Measurements from ENCODE around the gene ELF5. TPM values are rescaled to one million over a fixed set of nuclear protein-coding genes. Genes with fewer than 3 reads are reported as not detected.

Gene ELF5
- total and polyA plus RNA-seq, 2 donors (not counting 3 experiments of a cell fraction or from before 2014, with no cell fraction given): not detected

- Histone ChIP-seq H3K27me3 (ENCODE audit: control insufficient read depth in 2 of 2, insufficient read depth in 2 of 2, low read length in 2 of 2) (peaks cover 5 to 6% of the 10 kb centered on the region in 2 experiments), H3K4me1 (ENCODE audit: control insufficient read depth, extremely low read depth, insufficient read depth, low read length) (no peaks in the 10 kb centered on the region), H3K4me2 (ENCODE audit: insufficient read depth, low read length) (no peak overlapping the region), H3K79me2 (ENCODE audit: control insufficient read depth, insufficient read depth, low read length) (no peaks in the 10 kb centered on the region), H3K4me3 (replicated peaks in 1 of 3; ENCODE audit: insufficient read depth in 1 of 3, low read depth in 1 of 3, low read length in 3 of 3) (no peak overlapping the region), H4K20me1 (replicated peaks; ENCODE audit: control insufficient read depth, extremely low read depth, insufficient read depth, low read length) (no peaks in the 10 kb centered on the region), H3K36me3 (ENCODE audit: control insufficient read depth in 2 of 2, extremely low read depth in 1 of 2, insufficient read depth in 2 of 2, low read length in 2 of 2) (no peaks in the 10 kb centered on the region), H2AFZ (ENCODE audit: low read depth, low read length) (no peak overlapping the region), H3K9me3 (replicated peaks; ENCODE audit: control insufficient read depth, insufficient read depth, low read length) (no peaks in the 10 kb centered on the region), H3K27ac (ENCODE audit: insufficient read depth, low read depth, low read length) (no peak overlapping the region), H3K9me1 (replicated peaks; ENCODE audit: control insufficient read depth, extremely low read depth, insufficient read depth, low read length) (no peaks in the 10 kb centered on the region), H3K9ac (replicated peaks; ENCODE audit: extremely low read depth, insufficient read depth, low read length) (no peak overlapping the region)
- intact Hi-C loops (cut with micrococcal nuclease) (loop anchor here (1.0 to 2.0 kb wide), 2 partner anchors 135 to 319 kb away; partner anchors contain the start of gene ABTB2), dilution Hi-C loops (cut with MboI; ENCODE audit: extremely low pct_ligation_motif_present, low sequenced_read_pairs) (no loop called here)
- TF ChIP-seq GATA2 (IDR thresholded peaks at IDR 0.05; ENCODE audit: insufficient read depth, insufficient read length, low read depth, low read length): no peak
- no peak for TF ChIP-seq MAX (IDR thresholded peaks at IDR 0.05; ENCODE audit: insufficient read depth, insufficient read length)
- TF ChIP-seq FOS (IDR thresholded peaks at IDR 0.05; ENCODE audit: borderline replicate concordance, insufficient read depth, low read length): no peak
- no peak for TF ChIP-seq POLR2A (IDR thresholded peaks at IDR 0.05; ENCODE audit: low read depth, low read length)
- no peak for TF ChIP-seq POLR2AphosphoS5 (IDR thresholded peaks at IDR 0.05; ENCODE audit: insufficient read depth, low read depth, low read length)
- TF ChIP-seq MYC (IDR thresholded peaks at IDR 0.05; ENCODE audit: low read depth, low read length): no peak
- TF ChIP-seq CTCF (IDR thresholded peaks at IDR 0.05; ENCODE audit: extremely low read depth in 1 of 2, insufficient read depth in 1 of 2, low read depth in 1 of 2, low read length in 2 of 2): no peak
- TF ChIP-seq EZH2 (IDR thresholded peaks at IDR 0.05; ENCODE audit: borderline replicate concordance, low read depth, low read length, severe bottlenecking): no peak
- no peak for TF ChIP-seq JUN (IDR thresholded peaks at IDR 0.05; ENCODE audit: borderline replicate concordance, insufficient read depth, insufficient read length, low read depth)
- FAIRE-seq (no peak), DNase-seq (ENCODE audit: low read depth, low spot score) (no peak)
- no TSS peak for BruUV-seq (replicated peaks)
- ChIA-PET CTCF (interaction anchor here (2.5 to 3.1 kb wide), 3 partner anchors 20 to 319 kb away, joined by 15 to 38 read pairs (median 30); partner anchors contain the start of gene ELF5), POLR2A (no interaction called here)
Measured at GRCh38 chr11:34493468-34493867, 20.1 kb downstream of the ELF5 start.

All from endothelial cell of umbilical vein (primary cell).